Smooth muscle cell (in vitro differentiated cells): ENCODE results near the gene GAS2L2. TPM values are rescaled to one million over a fixed set of nuclear protein-coding genes. Genes with fewer than 3 reads are reported as not detected.
A peak's percentile ranks its signal among the peaks of the same experiment; 100 is the strongest.

ENCODE experiments used
- DNase-seq: peaks from one replicate; lab custom pipeline; 2025; ENCODE audit not compliant: unreplicated experiment; lab: John Stamatoyannopoulos, UW
- H2AFZ ChIP-seq: fragments of 200-600 bp; sonication (generic); 2 replicates; pipeline ENCODE4 v1.6.0; 2016; ENCODE audit warnings: antibody characterized with exemption, low read depth, mild to moderate bottlenecking
- H3F3A ChIP-seq: fragments of 200-600 bp; sonication (generic); 2 replicates; pipeline ENCODE4 v1.6.0; 2017; ENCODE audit warnings: antibody characterized with exemption, low read depth
- H3K27ac ChIP-seq: fragments of 200-600 bp; sonication (generic); 2 replicates; pipeline ENCODE4 v1.5.1; 2016; ENCODE audit warnings: low read depth, mild to moderate bottlenecking
- H3K27me3 ChIP-seq: fragments of 200-600 bp; sonication (generic); 2 replicates; pipeline ENCODE4 v1.6.1; 2016; ENCODE audit warnings: low read depth, mild to moderate bottlenecking
- H3K36me3 ChIP-seq: fragments of 200-600 bp; sonication (generic); 2 replicates; pipeline ENCODE4 v1.5.1; 2016; ENCODE audit warnings: low read depth
- H3K4me1 ChIP-seq: fragments of 200-600 bp; sonication (generic); 2 replicates; pipeline ENCODE4 v1.5.1; 2016; ENCODE audit warnings: low read depth
- H3K4me2 ChIP-seq: fragments of 200-600 bp; sonication (generic); 2 replicates; pipeline ENCODE4 v1.6.0; 2016; ENCODE audit warnings: mild to moderate bottlenecking
- H3K4me3 ChIP-seq: fragments of 200-600 bp; sonication (generic); 2 replicates; pipeline ENCODE4 v1.5.1; 2016; ENCODE audit warnings: mild to moderate bottlenecking
- H3K79me2 ChIP-seq: fragments of 200-600 bp; sonication (generic); 2 replicates; pipeline ENCODE4 v1.6.0; 2016; ENCODE audit warnings: low read depth, mild to moderate bottlenecking
- H3K9ac ChIP-seq: fragments of 200-600 bp; sonication (generic); 2 replicates; pipeline ENCODE4 v1.6.0; 2016; ENCODE audit warnings: low read depth
- H3K9me3 ChIP-seq: fragments of 200-600 bp; sonication (generic); replicated peaks from 2 replicates; pipeline ENCODE4 v1.5.1; 2016; ENCODE audit warnings: low read depth
- H4K20me1 ChIP-seq: fragments of 200-600 bp; sonication (generic); 2 replicates; pipeline ENCODE4 v1.6.0; 2016; ENCODE audit warnings: low read depth
- CTCF ChIP-seq: fragments of 200-600 bp; sonication (generic); IDR thresholded peaks from 2 replicates; pipeline ENCODE4 v1.5.1; 2017; ENCODE audit warnings: borderline replicate concordance, mild to moderate bottlenecking, antibody characterized with exemption; ENCODE audit not compliant: insufficient read depth, poor library complexity, severe bottlenecking
- WGBS: methylation state at CpG from one replicate; pipeline ENCODE4 v1.1.7; 2016; ENCODE audit warnings: low lambda C conversion rate; 5-methylcytosine and 5-hydroxymethylcytosine counted together
- polyA plus RNA-seq: library from polyadenylated mRNA; unstranded; fragments of >200 nt; fragmentation: Nextera tagmentation; extraction: Ambion mirVana; gene quantifications from 2 replicates; pipeline ENCODE4 v1.2.1, GENCODE V29; 2016
- total RNA-seq: library from RNA; depleted of rRNA; stranded (reverse); fragments of >200 nt; gene quantifications from 2 replicates; pipeline ENCODE4 v1.2.3, GENCODE V29; 2014

Gene GAS2L2
- total and polyA plus RNA-seq, 2 experiments from 2014 or later: not detected

- H3K4me3 ChIP-seq: no peak overlapping the region
- no peak overlapping the region for H2AFZ ChIP-seq
- peaks cover 27% of the 10 kb centered on the region for H3F3A ChIP-seq
- peak overlapping the region; percentile 8 for H3K4me2 ChIP-seq
- no peaks in the 10 kb centered on the region for H3K27me3 ChIP-seq
- peaks cover 25% of the 10 kb centered on the region for H3K4me1 ChIP-seq
- no peak overlapping the region for H3K27ac ChIP-seq
- no peak for DNase-seq
- no peaks in the 10 kb centered on the region for H4K20me1 ChIP-seq
- no peaks in the 10 kb centered on the region for H3K9me3 ChIP-seq
- no peaks in the 10 kb centered on the region for H3K79me2 ChIP-seq
- no peak overlapping the region for H3K9ac ChIP-seq
- no peak for TF ChIP-seq CTCF
- no peaks in the 10 kb centered on the region for H3K36me3 ChIP-seq
- 39% methylated on average over 5 of the region's 5 CpGs for WGBS
Measured at GRCh38 chr17:35774499-35774898, 21.5 kb upstream of the GAS2L2 start.

GRCh38 chr17:35773679-35774425 lies 20.8 kb upstream of the GAS2L2 start:
- peak overlapping the region; percentile 43 for H2AFZ ChIP-seq
- H3K27me3 ChIP-seq: no peaks in the 10 kb centered on the region
- H3K4me3 ChIP-seq: no peak overlapping the region
- no peaks in the 10 kb centered on the region for H4K20me1 ChIP-seq
- peaks cover 25% of the 10 kb centered on the region for H3K4me1 ChIP-seq
- H3K27ac ChIP-seq: peak overlapping the region; percentile 35
- H3F3A ChIP-seq: peaks cover 22% of the 10 kb centered on the region
- H3K9ac ChIP-seq: no peak overlapping the region
- no peak for TF ChIP-seq CTCF
- WGBS: 67% methylated on average over 10 of the region's 10 CpGs
- no peaks in the 10 kb centered on the region for H3K9me3 ChIP-seq
- DNase-seq: no peak
- peak overlapping the region; percentile 8 for H3K4me2 ChIP-seq
- H3K79me2 ChIP-seq: no peaks in the 10 kb centered on the region
- no peaks in the 10 kb centered on the region for H3K36me3 ChIP-seq

GRCh38 chr17:35773129-35773528 lies 20.1 kb upstream of the GAS2L2 start:
- no peak for TF ChIP-seq CTCF
- H3F3A ChIP-seq: peaks cover 17% of the 10 kb centered on the region
- H3K27ac ChIP-seq: no peak overlapping the region
- DNase-seq: no peak
- no peaks in the 10 kb centered on the region for H3K36me3 ChIP-seq
- H3K4me2 ChIP-seq: no peak overlapping the region
- H3K9ac ChIP-seq: no peak overlapping the region
- no peaks in the 10 kb centered on the region for H3K27me3 ChIP-seq
- no peaks in the 10 kb centered on the region for H4K20me1 ChIP-seq
- H3K9me3 ChIP-seq: no peaks in the 10 kb centered on the region
- no peaks in the 10 kb centered on the region for H3K79me2 ChIP-seq
- no peak overlapping the region for H2AFZ ChIP-seq
- 95% methylated on average over 20 of the region's 20 CpGs for WGBS
- no peak overlapping the region for H3K4me3 ChIP-seq
- H3K4me1 ChIP-seq: peaks cover 19% of the 10 kb centered on the region

GRCh38 chr17:35769895-35770486 lies 17.0 kb upstream of the GAS2L2 start:
- Histone ChIP-seq H2AFZ (no peak overlapping the region), H3K36me3 (no peaks in the 10 kb centered on the region), H3K9me3 (no peaks in the 10 kb centered on the region), H3K4me3 (no peak overlapping the region), H3K4me2 (no peak overlapping the region), H4K20me1 (no peaks in the 10 kb centered on the region), H3K4me1 (peaks cover 18% of the 10 kb centered on the region), H3F3A (peaks cover 12% of the 10 kb centered on the region), H3K79me2 (no peaks in the 10 kb centered on the region), H3K9ac (no peak overlapping the region), H3K27ac (no peak overlapping the region), H3K27me3 (no peaks in the 10 kb centered on the region)
- WGBS: 97% methylated on average over 46 of the region's 48 CpGs
- no peak for DNase-seq
- TF ChIP-seq CTCF: peak; percentile 44
